Heart left ventricle (tissue), 16 donors: Measurements from ENCODE around the gene SAA2. TPM values are rescaled to one million over a fixed set of nuclear protein-coding genes. Genes with fewer than 3 reads are reported as not detected.
"Not testable (repeated sequence)": the region's sequence is repeated elsewhere in the genome, so short reads cannot be mapped to it uniquely, and the experiment has no call there.

Source experiments
- ATAC-seq, 4 donors: fragments of 200-7000 bp; cut with Tn5 transposase; one replicate each; pipeline ENCODE4 v1.9.1; 2020 to 2022; ENCODE audit warnings: moderate library complexity in 4 of 4, mild to moderate bottlenecking in 3 of 4, moderate number of reproducible peaks in 1 of 4
- DNase-seq, 5 donors: peaks; one replicate each; pipeline ENCODE4 v3.0.0-alpha.2; 2020
- H3K27ac ChIP-seq, 12 donors: fragments of 200-600 bp; sonication (generic) in 4 of 12; one replicate each; pipeline versions ENCODE4 v1.5.0 to v1.8.0; 2016 to 2022; ENCODE audit warnings: mild to moderate bottlenecking in 2 of 12
- H3K27me3 ChIP-seq, 9 donors: fragments of 200-600 bp; sonication (generic) in 2 of 9; one replicate each; pipeline versions ENCODE4 v1.5.1 to v1.8.0; 2016 to 2022; ENCODE audit warnings: mild to moderate bottlenecking in 3 of 9
- H3K36me3 ChIP-seq, 9 donors: fragments of 200-600 bp; sonication (generic) in 2 of 9; one replicate each; pipeline versions ENCODE4 v1.5.0 to v1.8.0; 2018 to 2022; ENCODE audit warnings: mild to moderate bottlenecking in 2 of 9
- H3K4me1 ChIP-seq, 12 donors: fragments of 200-600 bp; sonication (generic) in 4 of 12; one replicate each; pipeline versions ENCODE4 v1.5.0 to v1.8.0; 2016 to 2022; ENCODE audit warnings: mild to moderate bottlenecking in 3 of 12
- H3K4me3 ChIP-seq, 12 donors: fragments of 200-600 bp; sonication (generic) in 4 of 12; one replicate each; pipeline versions ENCODE4 v1.5.0 to v1.8.0; 2017 to 2022; ENCODE audit warnings: mild to moderate bottlenecking in 9 of 12, moderate library complexity in 4 of 12
- H3K9me3 ChIP-seq, 12 donors: fragments of 200-600 bp; sonication (generic) in 4 of 12; one replicate each; pipeline versions ENCODE4 v1.5.0 to v1.8.0; 2016 to 2022; ENCODE audit warnings: mild to moderate bottlenecking in 1 of 12
- POLR2A ChIP-seq, 2 donors: fragments of 450-650 bp; IDR thresholded peaks; one replicate each; pipeline ENCODE4 v1.6.1; 2017; ENCODE audit warnings: antibody characterized with exemption in 2 of 2, mild to moderate bottlenecking in 2 of 2, moderate library complexity in 2 of 2
- WGBS, 4 donors: extraction: QIAGEN DNeasy Blood & Tissue Kit in 2 of 4; methylation state at CpG; one replicate each; pipeline versions ENCODE4 v1.1.5 to v1.1.7; 2013 to 2018; 5-methylcytosine and 5-hydroxymethylcytosine counted together
- intact Hi-C, 10 donors: fragments of 100-400 bp; cut with DNase I; formaldehyde crosslinking; loops; one replicate each; pipeline versions ENCODE4 v1.11.1 to v1.14.2; 2022
- polyA plus RNA-seq, 2 donors: library from polyadenylated mRNA; stranded (reverse); fragments of 200-250 nt; gene quantifications; one replicate each; pipeline ENCODE4 v1.2.3, GENCODE V29; 2013
- total RNA-seq, 9 donors: library from RNA; depleted of rRNA in 2 of 9; stranded (reverse); fragments of >200 nt in 2 of 9; fragmentation: NEBNext Ultra II Directional in 3 of 9; extraction: Animal tissue kit (Norgen Biotek cat#: 25700) in 3 of 9; gene quantifications; one replicate each; pipeline versions ENCODE4 v1.1.0 to v1.2.4, GENCODE V29; 2016 to 2023
- TF ChIP-seq, protein P1 (sequence below), 12 donors: fragments of 200-600 bp; sonication (generic) in 4 of 12; IDR thresholded peaks; one replicate each; pipeline versions ENCODE4 v1.5.0 to v1.8.0; 2018 to 2022; ENCODE audit warnings: antibody characterized with exemption in 12 of 12, mild to moderate bottlenecking in 5 of 12
- donor health status: ischemic (EF 13 %, LVEDD 7.1; RV severe dilation, severe dysfunction).
- donor health status: healthy with polysubstance abuse.
- donor health status: DM: no; HTN: yes; CAD: no.
- donor health status: DM: no; HTN: no; CAD: no.
- donor health status: ischemic (EF 25% LVEDD 6.9; RV normal size, moderate dysfunction).
- donor health status: ischemic (EF 25% LVEDD 5.7; RV mildly dilated, moderate dysfunction).
- donor health status: healthy.
- donor health status: DM: yes; HTN: yes; CAD: no.
- donor health status: ischemic (EF 35%, LVEDD 5.7; RV mildly dilated, moderate dysfunction).
- donor health status: nonischemic (EF 11% LVEDD 7.7; RV severe dilation, severe dysfunction).
- donor health status: DM: yes; HTN: yes; CAD: no.
- donor health status: PGD.
- donor health status: ischemic (EF 29% LVEDD 5.4; RV normal size, mild dysfunction).
- donor health status: nonischemic (EF 23%, LVEDD 6.1; RV moderate dilation, normal function).

Gene SAA2
- total and polyA plus RNA-seq, 11 donors = 0.56 to 2.2 (median 1.5) TPM; not detected in 6

DNA sequence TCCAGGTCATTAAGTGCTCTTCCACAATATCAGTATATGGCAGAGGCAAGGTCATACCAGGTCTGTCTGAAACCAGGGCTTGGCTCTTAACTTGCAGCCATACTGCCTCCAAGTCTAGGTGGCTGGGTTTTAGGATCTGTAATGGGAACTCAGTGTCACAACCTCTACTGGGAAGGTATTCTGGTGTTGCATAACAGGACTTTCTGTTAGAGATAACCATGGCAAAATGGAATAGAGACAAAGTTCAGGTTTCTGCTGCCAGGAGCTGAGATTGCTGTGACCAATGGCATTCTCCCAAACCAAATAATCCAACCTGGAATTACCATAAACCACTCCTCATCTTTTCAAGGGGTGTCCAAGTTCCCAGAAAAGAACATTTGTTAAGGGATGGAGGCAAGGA lies 10.8 kb upstream of the SAA2 start:
- Histone ChIP-seq H3K9me3 (no peaks in the 10 kb centered on the region), H3K27me3 (no peaks in the 10 kb centered on the region), H3K4me3 (no peak overlapping the region), H3K4me1 (no peaks in the 10 kb centered on the region), H3K36me3 (no peaks in the 10 kb centered on the region), H3K27ac (no peak overlapping the region)
- ATAC-seq (no peak), DNase-seq (no peak)
- intact Hi-C loops = no loop called here
- TF ChIP-seq POLR2A (IDR thresholded peaks at IDR 0.05) = no peak
- TF ChIP-seq, protein P1, sequence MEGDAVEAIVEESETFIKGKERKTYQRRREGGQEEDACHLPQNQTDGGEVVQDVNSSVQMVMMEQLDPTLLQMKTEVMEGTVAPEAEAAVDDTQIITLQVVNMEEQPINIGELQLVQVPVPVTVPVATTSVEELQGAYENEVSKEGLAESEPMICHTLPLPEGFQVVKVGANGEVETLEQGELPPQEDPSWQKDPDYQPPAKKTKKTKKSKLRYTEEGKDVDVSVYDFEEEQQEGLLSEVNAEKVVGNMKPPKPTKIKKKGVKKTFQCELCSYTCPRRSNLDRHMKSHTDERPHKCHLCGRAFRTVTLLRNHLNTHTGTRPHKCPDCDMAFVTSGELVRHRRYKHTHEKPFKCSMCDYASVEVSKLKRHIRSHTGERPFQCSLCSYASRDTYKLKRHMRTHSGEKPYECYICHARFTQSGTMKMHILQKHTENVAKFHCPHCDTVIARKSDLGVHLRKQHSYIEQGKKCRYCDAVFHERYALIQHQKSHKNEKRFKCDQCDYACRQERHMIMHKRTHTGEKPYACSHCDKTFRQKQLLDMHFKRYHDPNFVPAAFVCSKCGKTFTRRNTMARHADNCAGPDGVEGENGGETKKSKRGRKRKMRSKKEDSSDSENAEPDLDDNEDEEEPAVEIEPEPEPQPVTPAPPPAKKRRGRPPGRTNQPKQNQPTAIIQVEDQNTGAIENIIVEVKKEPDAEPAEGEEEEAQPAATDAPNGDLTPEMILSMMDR (IDR thresholded peaks at IDR 0.05) = no peak

DNA sequence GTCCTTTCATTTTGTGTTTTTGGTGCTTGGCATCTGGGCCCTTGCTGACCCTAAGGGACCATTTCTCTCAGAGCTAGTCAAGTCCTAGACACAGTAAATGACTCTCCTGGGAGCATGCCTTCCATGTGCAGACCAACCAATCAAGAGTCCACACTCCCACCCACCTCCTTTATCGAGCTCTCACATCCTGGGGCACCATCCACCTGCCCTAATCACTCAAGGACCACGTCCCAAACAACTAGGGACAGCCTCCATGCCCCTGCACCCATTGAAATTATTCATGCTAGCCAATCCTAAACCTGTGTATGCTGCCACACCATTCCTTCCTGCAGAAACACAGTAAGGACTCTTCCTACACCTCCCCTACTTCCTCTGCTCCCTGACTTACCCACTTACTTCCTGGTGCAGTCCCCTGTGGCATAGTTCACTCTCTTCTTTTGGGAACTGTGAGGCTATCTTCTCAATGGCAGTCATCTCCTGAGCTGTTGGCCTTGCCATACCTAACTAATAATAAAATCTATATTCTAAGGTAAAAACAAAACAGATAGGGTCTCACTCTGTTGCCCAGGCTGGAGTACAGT lies 6.4 kb upstream of the SAA2 start:
- no peak overlapping the region for H3K4me3 ChIP-seq
- ATAC-seq (no peak), DNase-seq (no peak)
- no peaks in the 10 kb centered on the region for H3K4me1 ChIP-seq
- 54 to 74% (median 70%) methylated on average over 2 of the region's 2 CpGs for WGBS, 4 donors
- peaks cover 0 to 6% (median 0%) of the 10 kb centered on the region in 9 donors for H3K27me3 ChIP-seq
- TF ChIP-seq, protein P1 (IDR thresholded peaks at IDR 0.05) = no peak
- no peak for TF ChIP-seq POLR2A (IDR thresholded peaks at IDR 0.05)
- no peak overlapping the region for H3K27ac ChIP-seq
- intact Hi-C loops = no loop called here
- H3K36me3 ChIP-seq = no peaks in the 10 kb centered on the region
- no peaks in the 10 kb centered on the region for H3K9me3 ChIP-seq

- DNase-seq = no peak
- TF ChIP-seq POLR2A (IDR thresholded peaks at IDR 0.05) = no peak
- TF ChIP-seq, protein P1 (IDR thresholded peaks at IDR 0.05) = no peak
- H3K4me3 ChIP-seq = no peak overlapping the region
- 82 to 84% (median 83%) methylated on average over 11 of the region's 11 CpGs for WGBS, 4 donors
- H3K9me3 ChIP-seq = no peaks in the 10 kb centered on the region
- no peak overlapping the region for H3K27ac ChIP-seq
- no peaks in the 10 kb centered on the region for H3K4me1 ChIP-seq
- peaks cover 0 to 6% (median 0%) of the 10 kb centered on the region in 9 donors for H3K27me3 ChIP-seq
- no peak for ATAC-seq
- H3K36me3 ChIP-seq = no peaks in the 10 kb centered on the region
- intact Hi-C loops = no loop called here
Measured at GRCh38 chr11:18253778-18254338, 5.4 kb upstream of the SAA2 start.

DNA sequence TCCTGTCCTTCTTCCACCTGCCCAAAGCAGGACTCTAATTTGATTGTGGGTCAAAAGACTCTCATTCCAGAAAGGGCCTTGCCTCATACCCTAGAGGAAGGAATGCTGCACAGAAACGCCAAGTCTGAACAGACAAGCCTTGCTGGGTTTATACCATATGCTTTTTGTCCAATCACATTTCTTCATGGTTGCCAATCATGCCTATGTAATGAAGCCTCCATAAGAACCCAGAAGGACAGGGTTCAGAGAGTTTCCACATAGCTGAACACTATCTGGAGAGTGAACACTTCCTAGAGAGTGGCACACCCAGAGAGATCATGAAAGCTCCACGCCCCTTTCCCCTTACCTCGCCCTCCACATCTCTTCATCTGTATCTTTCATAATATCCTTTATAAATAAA lies 4.8 kb upstream of the SAA2 start:
- no peaks in the 10 kb centered on the region for H3K4me1 ChIP-seq
- 77 to 88% (median 83%) methylated on average over 3 of the region's 3 CpGs for WGBS, 4 donors
- intact Hi-C loops = no loop called here
- no peaks in the 10 kb centered on the region for H3K36me3 ChIP-seq
- no peaks in the 10 kb centered on the region for H3K9me3 ChIP-seq
- H3K27me3 ChIP-seq = peaks cover 0 to 6% (median 0%) of the 10 kb centered on the region in 9 donors
- H3K4me3 ChIP-seq = no peak overlapping the region
- no peak overlapping the region for H3K27ac ChIP-seq
- DNase-seq (no peak), ATAC-seq (no peak)
- no peak for TF ChIP-seq POLR2A (IDR thresholded peaks at IDR 0.05)

- not testable (repeated sequence) for ATAC-seq
- WGBS, 4 donors = 11 to 74% (median 54%) methylated on average over 1 to 4 of the region's 6 CpGs
- intact Hi-C loops = loop anchor here in 1 of 10 donors (10.0 kb wide), 1 partner anchor 488 kb away; no protein-coding TSS in a partner anchor
Measured at GRCh38 chr11:18247191-18247581, 1.3 kb downstream of the SAA2 start.

DNA sequence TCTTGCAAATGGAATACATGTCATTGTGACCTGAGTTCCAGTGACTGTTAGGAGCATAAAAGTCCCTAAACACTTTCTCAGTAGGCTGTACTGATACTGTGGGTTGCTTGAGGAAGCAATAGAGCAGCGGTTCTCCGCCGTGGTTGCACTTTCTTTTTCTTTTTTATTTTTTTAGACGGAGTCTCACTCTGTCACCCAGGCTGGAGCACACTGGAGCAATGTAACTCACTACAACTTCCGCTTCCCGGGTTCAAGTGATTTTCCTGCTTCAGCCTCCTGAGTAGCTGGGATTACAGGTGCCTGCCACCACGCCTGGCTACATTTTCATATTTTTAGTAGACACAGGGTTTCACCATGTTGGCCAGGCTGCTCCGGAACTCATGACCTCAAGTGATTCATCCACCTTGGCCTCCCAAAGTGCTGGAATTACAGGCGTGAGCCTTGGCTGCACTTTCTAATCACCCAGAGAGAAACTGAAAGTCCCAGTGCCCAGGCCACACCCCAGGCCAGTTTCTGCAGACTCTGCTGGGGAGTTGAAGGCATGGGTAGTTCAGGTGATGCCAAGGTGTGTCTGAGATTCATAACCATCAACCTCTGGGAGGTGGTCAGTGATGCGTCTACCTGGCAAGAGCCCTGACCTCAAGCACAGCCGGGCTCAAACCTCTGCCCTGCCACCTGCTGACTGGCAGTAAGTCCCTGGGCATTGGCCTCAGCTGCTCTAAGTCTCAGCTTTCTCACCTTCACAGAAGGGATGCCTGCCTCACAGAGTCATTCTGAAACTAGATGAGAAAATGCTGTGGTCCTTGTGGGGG lies 1.9 kb downstream of the SAA2 start:
- DNase-seq, H3K27me3 ChIP-seq, H3K9me3 ChIP-seq, H3K36me3 ChIP-seq, H3K4me1 ChIP-seq: not testable (repeated sequence)
- peak overlapping the region in 1 of 12 donors; percentile 42 for H3K4me3 ChIP-seq
- 75 to 86% (median 80%) methylated on average over 9 to 11 of the region's 11 CpGs for WGBS, 4 donors
- peak in 1 of 4 donors; percentile 13 for ATAC-seq
- intact Hi-C loops = loop anchor here in 1 of 10 donors (10.0 kb wide), 1 partner anchor 488 kb away; no protein-coding TSS in a partner anchor
- H3K27ac ChIP-seq = peak overlapping the region in 1 of 12 donors; percentile 66

More at GRCh38 chr11:18247191-18247581, 1.3 kb downstream of the SAA2 start:
- H3K4me3 ChIP-seq, H3K36me3 ChIP-seq, H3K27ac ChIP-seq, H3K4me1 ChIP-seq, DNase-seq, H3K9me3 ChIP-seq, H3K27me3 ChIP-seq: not testable (repeated sequence)
